ENCODE data around the gene VHLL. TPM values are rescaled to one million over a fixed set of nuclear protein-coding genes. Genes with fewer than 3 reads are reported as not detected.
A peak's percentile ranks its signal among the peaks of the same experiment; 100 is the strongest.

The VHLL gene
- total and polyA plus RNA-seq, 2 donors (not counting 1 experiment from before 2014, with no cell fraction given): not detected

GRCh38 chr1:156303241-156303640, 4.1 kb upstream of the VHLL start:
- Histone ChIP-seq H3K9ac (ENCODE audit: insufficient read depth, low read length) (no peak overlapping the region), H3K4me3 (replicated peaks in 1 of 4; ENCODE audit: control extremely low read depth in 1 of 4, insufficient read depth in 1 of 4, low read depth in 3 of 4, low read length in 4 of 4) (no peak overlapping the region), H3K79me2 (ENCODE audit: control insufficient read depth, insufficient read depth, low read length) (no peaks in the 10 kb centered on the region), H3K4me1 (ENCODE audit: control insufficient read depth, extremely low read depth, insufficient read depth, low read length) (no peaks in the 10 kb centered on the region), H3K4me2 (ENCODE audit: extremely low read depth, insufficient read depth, low read length) (no peak overlapping the region), H3K36me3 (ENCODE audit: control insufficient read depth, insufficient read depth, low read length) (peaks cover 6% of the 10 kb centered on the region), H3K9me3 (ENCODE audit: control insufficient read depth, insufficient read depth, low read depth, low read length) (no peaks in the 10 kb centered on the region), H4K20me1 (ENCODE audit: control insufficient read depth, extremely low read depth, insufficient read depth, low read length) (no peaks in the 10 kb centered on the region), H3K27me3 (ENCODE audit: control insufficient read depth, insufficient read depth, low read length) (no peaks in the 10 kb centered on the region), H3K27ac (ENCODE audit: insufficient read depth, low read length) (no peak overlapping the region), H2AFZ (ENCODE audit: low read length) (no peak overlapping the region)
- no peak for DNase-seq (ENCODE audit: low read depth in 2 of 2)
- TF ChIP-seq EZH2 (IDR thresholded peaks at IDR 0.05; ENCODE audit: low read length, missing control alignments): no peak
- no peak for TF ChIP-seq CTCF (conservative IDR thresholded peaks at IDR 0.05 in 1 of 2, IDR thresholded peaks at IDR 0.05 in 1 of 2; ENCODE audit: low read depth in 1 of 2, low read length in 2 of 2)

GRCh38 chr1:156295391-156295947, 3.6 kb downstream of the VHLL start, which contains the start of gene GLMP:
Gene GLMP, minus strand, starts transcription at chr1:156295679. Its CDS starts 34 bp downstream, at chr1:156295645.
- H3K9ac ChIP-seq (ENCODE audit: insufficient read depth, low read length): peak within 1 kb of the TSS; percentile 62
- H4K20me1 ChIP-seq (ENCODE audit: control insufficient read depth, extremely low read depth, insufficient read depth, low read length): no peaks in the 10 kb centered on the region
- H3K27ac ChIP-seq (ENCODE audit: insufficient read depth, low read length): peak within 1 kb of the TSS; percentile 23
- no peaks in the 10 kb centered on the region for H3K27me3 ChIP-seq (ENCODE audit: control insufficient read depth, insufficient read depth, low read length)
- no peaks in the 10 kb centered on the region for H3K9me3 ChIP-seq (ENCODE audit: control insufficient read depth, insufficient read depth, low read depth, low read length)
- H3K79me2 ChIP-seq (ENCODE audit: control insufficient read depth, insufficient read depth, low read length): peaks cover 6% of the 10 kb centered on the region
- peak within 1 kb of the TSS; percentile 95 for H2AFZ ChIP-seq (ENCODE audit: low read length)
- peak; percentile 58 to 81 for DNase-seq (ENCODE audit: low read depth in 2 of 2)
- peak within 1 kb of the TSS; percentile 54 to 91 (median 82) for H3K4me3 ChIP-seq (replicated peaks in 1 of 4; ENCODE audit: control extremely low read depth in 1 of 4, insufficient read depth in 1 of 4, low read depth in 3 of 4, low read length in 4 of 4)
- H3K36me3 ChIP-seq (ENCODE audit: control insufficient read depth, insufficient read depth, low read length): peaks cover 4% of the 10 kb centered on the region
- TF ChIP-seq CTCF (conservative IDR thresholded peaks at IDR 0.05 in 1 of 2, IDR thresholded peaks at IDR 0.05 in 1 of 2; ENCODE audit: low read depth in 1 of 2, low read length in 2 of 2) (no peak), EZH2 (IDR thresholded peaks at IDR 0.05; ENCODE audit: low read length, missing control alignments) (no peak)
- H3K4me1 ChIP-seq (ENCODE audit: control insufficient read depth, extremely low read depth, insufficient read depth, low read length): peaks cover 8% of the 10 kb centered on the region
- peak within 1 kb of the TSS; percentile 90 for H3K4me2 ChIP-seq (ENCODE audit: extremely low read depth, insufficient read depth, low read length)

GRCh38 chr1:156293895-156294294, 5.2 kb downstream of the VHLL start:
- no peak for DNase-seq (ENCODE audit: low read depth in 2 of 2)
- H3K27ac ChIP-seq (ENCODE audit: insufficient read depth, low read length): no peak overlapping the region

More at GRCh38 chr1:156293895-156294294, 5.2 kb downstream of the VHLL start:
- Histone ChIP-seq H3K4me2 (ENCODE audit: extremely low read depth, insufficient read depth, low read length) (no peak overlapping the region), H3K9me3 (ENCODE audit: control insufficient read depth, insufficient read depth, low read depth, low read length) (no peaks in the 10 kb centered on the region), H2AFZ (ENCODE audit: low read length) (no peak overlapping the region), H3K4me3 (replicated peaks in 1 of 4; ENCODE audit: control extremely low read depth in 1 of 4, insufficient read depth in 1 of 4, low read depth in 3 of 4, low read length in 4 of 4) (peak overlapping the region in 1 of 4 experiments; percentile 89), H3K9ac (ENCODE audit: insufficient read depth, low read length) (no peak overlapping the region), H3K27me3 (ENCODE audit: control insufficient read depth, insufficient read depth, low read length) (no peaks in the 10 kb centered on the region), H3K79me2 (ENCODE audit: control insufficient read depth, insufficient read depth, low read length) (peaks cover 6% of the 10 kb centered on the region), H4K20me1 (ENCODE audit: control insufficient read depth, extremely low read depth, insufficient read depth, low read length) (no peaks in the 10 kb centered on the region), H3K4me1 (ENCODE audit: control insufficient read depth, extremely low read depth, insufficient read depth, low read length) (peaks cover 8% of the 10 kb centered on the region), H3K36me3 (ENCODE audit: control insufficient read depth, insufficient read depth, low read length) (peaks cover 4% of the 10 kb centered on the region)
- no peak for TF ChIP-seq EZH2 (IDR thresholded peaks at IDR 0.05; ENCODE audit: low read length, missing control alignments)
- no peak for TF ChIP-seq CTCF (conservative IDR thresholded peaks at IDR 0.05 in 1 of 2, IDR thresholded peaks at IDR 0.05 in 1 of 2; ENCODE audit: low read depth in 1 of 2, low read length in 2 of 2)
